ENCODE results near the gene KLF7.

Gene KLF7

DNA sequence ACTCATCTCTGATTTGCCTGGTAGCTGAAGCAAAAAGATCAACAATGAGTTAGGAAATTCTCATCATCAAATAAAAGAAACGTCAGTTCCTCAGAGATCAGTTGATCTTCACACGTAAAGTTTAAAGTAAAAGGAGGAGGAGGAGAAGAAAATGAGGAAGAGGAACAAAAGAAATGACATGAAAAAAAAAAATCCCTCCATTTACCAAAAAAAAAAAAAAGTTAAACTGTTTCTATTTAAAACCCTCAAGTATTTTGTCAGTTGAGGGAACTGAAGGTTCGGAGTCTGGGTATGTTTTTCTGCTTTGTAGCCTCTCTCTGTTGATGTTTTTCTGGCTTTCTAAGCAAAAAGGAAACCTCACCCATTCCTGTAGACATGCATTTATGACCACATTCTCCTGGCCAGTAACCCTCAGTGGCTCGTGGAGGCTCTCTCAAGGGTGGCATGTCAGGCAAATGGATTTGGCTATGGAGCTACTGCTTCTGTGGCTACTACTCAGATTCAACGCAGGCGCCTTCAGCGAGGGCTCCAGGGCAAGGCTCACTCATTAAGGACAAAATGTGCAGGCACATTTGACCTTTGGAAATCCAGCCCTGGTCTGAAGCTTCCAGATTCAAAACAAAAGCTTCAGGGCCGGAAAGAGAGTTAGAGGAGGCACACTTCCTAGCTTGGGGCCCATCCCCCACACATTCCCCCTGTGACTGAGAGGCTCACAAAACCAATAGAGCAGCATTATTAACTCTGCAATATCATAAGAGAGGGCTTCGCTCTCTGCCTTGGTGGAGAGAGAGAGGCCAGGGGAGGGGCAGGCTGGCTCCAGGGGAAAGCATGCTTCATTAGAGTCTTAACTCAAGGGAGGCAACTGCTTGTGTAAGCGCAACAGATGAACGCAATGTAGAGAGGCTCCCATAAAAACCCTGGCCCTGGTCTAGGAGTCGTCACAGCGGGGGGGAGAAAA is 22.3 kb downstream of the KLF7 start:
- in situ Hi-C loops (cut with MboI; ENCODE audit: low pct_unique_long_range_greater_than_20kb, low sequenced_read_pairs, unreplicated experiment): no loop called here
- TF ChIP-seq, protein P1, sequence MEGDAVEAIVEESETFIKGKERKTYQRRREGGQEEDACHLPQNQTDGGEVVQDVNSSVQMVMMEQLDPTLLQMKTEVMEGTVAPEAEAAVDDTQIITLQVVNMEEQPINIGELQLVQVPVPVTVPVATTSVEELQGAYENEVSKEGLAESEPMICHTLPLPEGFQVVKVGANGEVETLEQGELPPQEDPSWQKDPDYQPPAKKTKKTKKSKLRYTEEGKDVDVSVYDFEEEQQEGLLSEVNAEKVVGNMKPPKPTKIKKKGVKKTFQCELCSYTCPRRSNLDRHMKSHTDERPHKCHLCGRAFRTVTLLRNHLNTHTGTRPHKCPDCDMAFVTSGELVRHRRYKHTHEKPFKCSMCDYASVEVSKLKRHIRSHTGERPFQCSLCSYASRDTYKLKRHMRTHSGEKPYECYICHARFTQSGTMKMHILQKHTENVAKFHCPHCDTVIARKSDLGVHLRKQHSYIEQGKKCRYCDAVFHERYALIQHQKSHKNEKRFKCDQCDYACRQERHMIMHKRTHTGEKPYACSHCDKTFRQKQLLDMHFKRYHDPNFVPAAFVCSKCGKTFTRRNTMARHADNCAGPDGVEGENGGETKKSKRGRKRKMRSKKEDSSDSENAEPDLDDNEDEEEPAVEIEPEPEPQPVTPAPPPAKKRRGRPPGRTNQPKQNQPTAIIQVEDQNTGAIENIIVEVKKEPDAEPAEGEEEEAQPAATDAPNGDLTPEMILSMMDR (IDR thresholded peaks at IDR 0.05; ENCODE audit: extremely low read depth, insufficient read depth, missing control alignments): no peak
- no peak for DNase-seq (ENCODE audit: low spot score)

DNA sequence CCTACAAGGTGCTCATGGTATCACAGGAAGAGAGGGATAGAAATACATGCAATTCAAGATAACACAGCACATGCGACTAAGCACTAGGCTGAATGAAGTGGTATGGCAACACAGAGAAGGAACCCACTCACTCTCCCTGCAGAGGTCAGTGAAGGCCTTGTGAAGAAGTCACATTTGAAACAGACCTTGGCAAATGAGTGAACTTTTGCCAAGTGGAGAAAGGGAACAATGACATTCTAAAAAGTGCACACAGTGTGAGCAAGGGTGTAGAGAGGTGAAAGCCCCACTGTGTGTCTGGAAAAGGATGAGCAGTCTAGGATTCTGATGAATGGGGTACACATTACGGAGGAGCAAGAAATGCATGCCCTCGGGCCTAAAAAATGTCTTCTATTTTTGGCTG is 23.3 kb downstream of the KLF7 start:
- no peak for DNase-seq (ENCODE audit: low spot score)
- TF ChIP-seq, protein P1 (IDR thresholded peaks at IDR 0.05; ENCODE audit: extremely low read depth, insufficient read depth, missing control alignments): peak; percentile 36
- in situ Hi-C loops (cut with MboI; ENCODE audit: low pct_unique_long_range_greater_than_20kb, low sequenced_read_pairs, unreplicated experiment): no loop called here

DNA sequence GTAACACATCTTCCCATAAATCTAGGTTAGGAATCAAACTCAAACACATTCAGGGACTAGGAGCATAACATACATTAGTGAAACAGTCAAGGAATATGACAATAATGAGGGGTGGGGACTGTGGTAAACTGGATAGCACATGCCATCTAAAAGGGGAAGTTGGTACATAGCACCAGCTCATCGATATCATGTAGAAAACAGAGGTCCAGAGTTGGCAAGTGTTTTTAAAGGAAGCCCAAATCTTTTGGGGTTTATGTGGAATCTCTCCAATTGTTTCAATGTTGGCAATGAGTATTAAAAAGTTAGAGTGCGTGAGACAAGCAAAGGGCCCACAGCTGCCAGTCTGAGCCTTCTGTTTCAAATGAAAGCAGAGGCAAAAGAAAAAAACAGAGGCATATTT is 24.4 kb downstream of the KLF7 start:
- TF ChIP-seq, protein P1 (IDR thresholded peaks at IDR 0.05; ENCODE audit: extremely low read depth, insufficient read depth, missing control alignments): no peak
- DNase-seq (ENCODE audit: low spot score): no peak

DNA sequence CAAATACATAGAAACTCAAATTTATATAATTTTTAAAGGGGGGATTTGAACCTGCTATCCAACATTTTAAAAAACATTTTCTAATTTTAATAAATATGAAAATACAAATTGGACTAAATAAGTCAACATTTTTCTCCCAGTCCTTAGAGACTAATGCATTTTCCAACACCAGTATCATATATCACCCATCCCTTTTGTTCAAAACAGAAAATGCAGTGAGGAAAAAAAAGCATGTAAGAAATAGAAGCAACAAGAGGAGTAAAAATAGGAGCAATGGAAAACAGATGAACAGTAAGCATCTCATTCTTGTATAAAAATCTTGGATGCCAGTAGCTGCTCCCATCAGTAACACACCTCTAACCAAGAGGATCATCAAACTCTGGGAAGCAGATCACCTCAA is 25.5 kb downstream of the KLF7 start:
- in situ Hi-C loops (cut with MboI; ENCODE audit: low pct_unique_long_range_greater_than_20kb, low sequenced_read_pairs, unreplicated experiment): no loop called here
- DNase-seq (ENCODE audit: low spot score): no peak
- TF ChIP-seq, protein P1 (IDR thresholded peaks at IDR 0.05; ENCODE audit: extremely low read depth, insufficient read depth, missing control alignments): no peak

More for the DNA sequence above, 24.4 kb downstream of the KLF7 start:
- in situ Hi-C loops (cut with MboI; ENCODE audit: low pct_unique_long_range_greater_than_20kb, low sequenced_read_pairs, unreplicated experiment): no loop called here

DNA sequence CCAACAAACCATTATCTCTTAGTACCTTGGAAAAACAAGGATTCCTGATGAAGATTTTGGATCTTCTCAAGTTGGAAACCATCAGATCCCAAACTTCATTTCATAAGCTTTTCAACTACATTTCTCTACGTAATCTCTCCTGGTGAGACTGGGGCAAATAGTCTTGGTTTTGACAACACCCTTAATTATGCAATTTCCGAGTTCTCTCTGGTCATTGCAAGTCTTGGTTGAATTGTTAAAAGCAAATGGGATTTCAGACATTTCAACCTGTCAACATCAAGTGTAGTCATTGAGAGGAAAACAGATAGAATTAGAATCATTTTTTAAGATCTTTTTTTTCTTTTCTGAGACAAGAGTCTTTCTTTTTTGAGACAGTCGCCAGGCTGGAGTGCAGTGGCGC is 26.2 kb downstream of the KLF7 start:
- in situ Hi-C loops (cut with MboI; ENCODE audit: low pct_unique_long_range_greater_than_20kb, low sequenced_read_pairs, unreplicated experiment): no loop called here
- TF ChIP-seq, protein P1 (IDR thresholded peaks at IDR 0.05; ENCODE audit: extremely low read depth, insufficient read depth, missing control alignments): no peak
- DNase-seq (ENCODE audit: low spot score): no peak

DNA sequence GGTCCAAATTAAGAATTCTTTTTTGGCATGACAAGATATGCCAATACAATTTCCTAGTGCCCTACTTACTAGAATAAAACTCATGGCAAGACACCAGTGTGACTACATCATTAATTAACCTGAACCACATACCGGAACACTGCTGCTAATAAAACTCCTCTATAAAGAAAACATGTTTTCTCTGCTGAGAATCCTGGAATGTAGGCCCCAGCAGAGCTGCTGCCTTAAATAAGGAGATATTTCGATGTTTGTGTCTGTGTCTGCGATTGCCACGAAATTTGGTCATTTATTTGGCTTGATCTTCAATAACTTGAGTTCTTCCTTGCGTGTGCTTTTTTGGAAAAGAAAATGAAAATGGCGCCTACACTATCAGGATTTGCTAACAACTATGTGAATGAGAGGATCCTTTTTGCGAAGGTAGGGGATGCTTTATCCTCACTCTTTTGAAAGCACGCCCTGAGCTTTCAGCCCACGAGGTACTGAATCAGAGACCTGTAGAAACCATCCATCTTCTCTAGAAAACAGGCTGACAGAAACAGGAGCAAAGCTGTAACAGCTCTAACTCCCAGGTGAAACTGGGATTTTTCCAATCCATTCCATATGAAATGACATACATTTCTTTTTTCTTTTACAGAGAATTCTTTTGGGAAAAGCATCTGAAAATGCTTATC is 27.0 kb downstream of the KLF7 start:
- TF ChIP-seq, protein P1 (IDR thresholded peaks at IDR 0.05; ENCODE audit: extremely low read depth, insufficient read depth, missing control alignments): no peak
- in situ Hi-C loops (cut with MboI; ENCODE audit: low pct_unique_long_range_greater_than_20kb, low sequenced_read_pairs, unreplicated experiment): no loop called here
- DNase-seq (ENCODE audit: low spot score): no peak
